NT2/D1 (cell line): ENCODE results near the gene TM2D3.

Source experiments
- DNase-seq: peaks from one replicate; pipeline ENCODE4 v3.0.0-alpha.2; 2011; ENCODE audit warnings: low read depth, low spot score
- H3K27me3 ChIP-seq: 2 replicates; pipeline ENCODE4 v1.6.0; 2011; ENCODE audit warnings: mild to moderate bottlenecking; ENCODE audit not compliant: insufficient read length, insufficient read depth
- H3K36me3 ChIP-seq: 2 replicates; pipeline ENCODE4 v1.6.1; 2011; ENCODE audit warnings: mild to moderate bottlenecking, low read length, mixed read lengths; ENCODE audit not compliant: insufficient read depth, insufficient read length
- H3K4me1 ChIP-seq: 2 replicates; pipeline ENCODE4 v1.5.1; 2011; ENCODE audit not compliant: insufficient read depth, insufficient read length
- H3K4me3 ChIP-seq: 2 replicates; pipeline ENCODE4 v1.5.1; 2011; ENCODE audit warnings: low read depth; ENCODE audit not compliant: insufficient read length
- H3K9ac ChIP-seq: 2 replicates; pipeline ENCODE4 v1.6.0; 2011; ENCODE audit warnings: low read depth; ENCODE audit not compliant: insufficient read length
- H3K9me3 ChIP-seq: 2 replicates; pipeline ENCODE4 v1.5.1; 2011; ENCODE audit warnings: mild to moderate bottlenecking, low read length; ENCODE audit not compliant: insufficient read depth
- SUZ12 ChIP-seq: IDR thresholded peaks from 2 replicates; pipeline ENCODE4 v1.6.1; 2011; ENCODE audit not compliant: insufficient read length, insufficient read depth; ENCODE audit errors: extremely low read depth
- YY1 ChIP-seq: IDR thresholded peaks from 2 replicates; pipeline ENCODE4 v1.6.1; 2011; ENCODE audit not compliant: insufficient read length, insufficient read depth
- ZNF274 ChIP-seq: IDR thresholded peaks from 2 replicates; pipeline ENCODE4 v1.6.1; 2011; ENCODE audit warnings: mild to moderate bottlenecking, low read depth, low read length

Gene TM2D3

GRCh38 chr15:101647251-101647650 is 4.9 kb downstream of the TM2D3 start:
- no peaks in the 10 kb centered on the region for H3K9me3 ChIP-seq
- H3K27me3 ChIP-seq = no peaks in the 10 kb centered on the region
- no peaks in the 10 kb centered on the region for H3K4me1 ChIP-seq
- peaks cover 74% of the 10 kb centered on the region for H3K36me3 ChIP-seq
- no peak overlapping the region for H3K4me3 ChIP-seq
- no peak overlapping the region for H3K9ac ChIP-seq
- no peak for TF ChIP-seq YY1
- TF ChIP-seq ZNF274 = no peak
- TF ChIP-seq SUZ12 = no peak
- DNase-seq = no peak

DNA sequence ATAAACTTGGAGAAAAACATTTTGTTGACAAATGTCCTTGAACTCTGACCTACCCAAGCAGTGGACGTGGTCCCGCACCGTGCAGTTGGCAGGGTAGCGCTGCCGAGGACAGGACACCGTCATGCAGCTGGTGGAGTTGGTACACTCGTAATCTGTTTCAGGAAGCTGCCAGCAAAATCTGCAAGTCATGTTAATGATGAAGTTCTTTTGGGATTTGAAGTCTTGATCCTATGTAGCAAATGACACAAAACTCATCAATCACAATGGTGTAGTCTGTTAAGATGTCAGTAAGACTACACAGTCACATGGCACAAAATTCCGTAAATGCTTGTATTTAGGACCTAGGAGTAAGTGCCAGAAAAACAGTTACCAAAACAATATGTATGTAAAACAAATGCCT is 5.5 kb downstream of the TM2D3 start:
- Histone ChIP-seq H3K4me3 (no peak overlapping the region), H3K27me3 (no peaks in the 10 kb centered on the region), H3K36me3 (peaks cover 77% of the 10 kb centered on the region), H3K4me1 (no peaks in the 10 kb centered on the region), H3K9ac (no peak overlapping the region), H3K9me3 (no peaks in the 10 kb centered on the region)
- no peak for DNase-seq
- TF ChIP-seq YY1 (no peak), ZNF274 (no peak)

GRCh38 chr15:101642361-101642760 is 9.8 kb downstream of the TM2D3 start:
- Histone ChIP-seq H3K27me3 (no peaks in the 10 kb centered on the region), H3K9me3 (no peaks in the 10 kb centered on the region), H3K4me1 (no peaks in the 10 kb centered on the region), H3K4me3 (no peak overlapping the region), H3K9ac (no peak overlapping the region), H3K36me3 (peaks cover 66% of the 10 kb centered on the region)
- no peak for DNase-seq
- TF ChIP-seq SUZ12 (no peak), ZNF274 (no peak), YY1 (no peak)

DNA sequence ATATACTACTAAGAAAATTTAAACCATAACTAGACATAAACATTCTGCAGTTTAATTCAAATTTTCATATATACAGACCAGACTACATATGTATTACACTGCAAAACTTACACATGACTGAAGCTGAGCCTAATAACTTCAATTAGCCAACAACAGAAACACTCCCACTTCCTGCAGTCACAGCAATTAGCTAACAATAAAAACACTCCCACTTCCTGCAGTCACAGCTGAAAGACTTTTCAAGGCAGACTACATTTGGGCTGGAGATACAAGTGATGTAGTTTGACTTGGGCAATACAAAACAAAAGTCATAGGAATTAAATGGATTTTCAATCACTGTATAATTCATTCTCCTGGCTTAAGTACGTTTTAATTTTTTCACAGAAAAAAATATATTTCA is 10.3 kb downstream of the TM2D3 start:
- DNase-seq = no peak
- no peak for TF ChIP-seq ZNF274
- no peak for TF ChIP-seq SUZ12
- no peak for TF ChIP-seq YY1
- no peak overlapping the region for H3K9ac ChIP-seq
- H3K4me1 ChIP-seq = no peaks in the 10 kb centered on the region
- H3K27me3 ChIP-seq = no peaks in the 10 kb centered on the region
- H3K36me3 ChIP-seq = peaks cover 61% of the 10 kb centered on the region
- no peak overlapping the region for H3K4me3 ChIP-seq
- no peaks in the 10 kb centered on the region for H3K9me3 ChIP-seq

DNA sequence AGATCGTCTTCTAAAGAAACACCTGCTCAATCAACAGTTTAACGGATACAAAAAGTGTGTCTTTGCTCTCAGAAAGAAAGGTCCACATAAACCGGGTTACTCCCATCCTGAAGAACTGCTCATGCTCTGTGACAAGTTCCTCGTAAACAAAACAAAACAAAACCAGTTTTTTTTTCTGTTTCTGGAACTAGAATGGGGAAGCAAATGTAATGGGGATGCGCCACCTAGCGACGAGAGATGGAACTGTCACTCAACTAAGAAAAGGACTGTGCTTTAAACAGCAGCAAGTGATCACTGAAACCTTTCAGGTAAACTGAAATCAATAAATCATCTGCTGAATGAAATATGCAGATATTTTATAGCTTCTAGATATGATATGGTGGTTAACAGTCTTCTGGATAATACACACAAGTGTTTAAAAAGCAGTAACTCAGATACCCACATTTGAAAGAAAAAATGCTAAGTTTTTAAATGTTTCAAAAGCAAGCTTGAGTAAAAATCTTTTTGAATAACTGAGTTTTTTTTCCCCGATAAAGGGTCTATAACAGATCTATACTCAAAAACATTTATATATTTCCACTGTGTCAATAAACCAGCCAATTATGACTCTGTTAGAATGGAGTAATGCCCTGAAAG is 10.9 kb downstream of the TM2D3 start:
- H3K4me1 ChIP-seq = no peaks in the 10 kb centered on the region
- TF ChIP-seq ZNF274 (no peak), YY1 (no peak), SUZ12 (no peak)
- H3K9ac ChIP-seq = no peak overlapping the region
- H3K27me3 ChIP-seq = no peaks in the 10 kb centered on the region
- no peak overlapping the region for H3K4me3 ChIP-seq
- H3K9me3 ChIP-seq = no peaks in the 10 kb centered on the region
- H3K36me3 ChIP-seq = peaks cover 55% of the 10 kb centered on the region
- DNase-seq = peak; percentile 55

DNA sequence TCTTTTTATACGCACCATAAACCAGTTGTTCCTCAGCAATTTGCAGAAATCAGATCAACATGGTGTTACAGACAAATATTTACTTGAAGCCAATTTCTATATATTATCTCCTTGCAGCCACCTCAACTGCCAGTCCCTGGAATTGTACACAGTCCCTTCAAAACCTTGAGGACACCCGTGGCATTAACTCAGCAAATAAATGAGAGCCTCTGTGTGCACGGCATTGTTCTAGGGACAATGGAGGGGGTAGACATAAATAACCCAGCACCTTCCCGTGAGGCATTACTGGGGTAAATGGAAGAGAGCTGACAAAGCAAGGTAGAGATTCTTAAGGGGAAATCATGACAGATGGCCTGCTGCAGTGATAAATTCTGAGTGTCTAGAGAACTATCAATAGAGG is 12.5 kb downstream of the TM2D3 start:
- Histone ChIP-seq H3K36me3 (peaks cover 40% of the 10 kb centered on the region), H3K4me1 (no peaks in the 10 kb centered on the region)

DNA sequence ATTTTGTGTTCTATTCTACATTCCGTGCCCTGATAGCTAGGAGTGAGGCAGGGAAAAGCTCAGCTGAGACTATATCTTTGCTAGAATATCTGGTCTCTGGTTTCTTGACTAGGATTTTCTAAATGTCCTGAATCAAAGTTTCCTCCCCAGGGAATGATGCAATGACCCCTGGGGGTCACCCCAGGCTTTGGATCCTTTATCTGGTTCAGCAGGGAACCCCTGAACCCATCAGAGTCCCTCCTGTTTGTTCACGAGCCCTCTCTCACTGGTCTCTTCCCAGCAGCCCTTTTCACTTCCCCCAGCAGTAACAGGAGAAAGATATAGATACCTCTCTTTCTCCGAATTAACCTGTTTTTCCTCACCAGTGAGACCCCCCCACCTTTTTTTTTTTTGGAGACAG is 14.3 kb downstream of the TM2D3 start:
- Histone ChIP-seq H3K36me3 (peaks cover 26% of the 10 kb centered on the region), H3K27me3 (no peaks in the 10 kb centered on the region), H3K4me3 (no peak overlapping the region), H3K9me3 (no peaks in the 10 kb centered on the region), H3K9ac (no peak overlapping the region), H3K4me1 (no peaks in the 10 kb centered on the region)
- TF ChIP-seq ZNF274 (no peak), YY1 (no peak), SUZ12 (no peak)
- no peak for DNase-seq

More for the DNA sequence above, 12.5 kb downstream of the TM2D3 start:
- no peaks in the 10 kb centered on the region for H3K9me3 ChIP-seq
- TF ChIP-seq ZNF274 (no peak), YY1 (no peak), SUZ12 (no peak)
- H3K4me3 ChIP-seq = no peak overlapping the region
- no peak overlapping the region for H3K9ac ChIP-seq
- no peak for DNase-seq
- H3K27me3 ChIP-seq = no peaks in the 10 kb centered on the region

GRCh38 chr15:101637516-101637915 is 14.7 kb downstream of the TM2D3 start:
- Histone ChIP-seq H3K9me3 (no peaks in the 10 kb centered on the region), H3K36me3 (peaks cover 23% of the 10 kb centered on the region), H3K4me3 (no peak overlapping the region), H3K27me3 (no peaks in the 10 kb centered on the region), H3K9ac (no peak overlapping the region), H3K4me1 (no peaks in the 10 kb centered on the region)
- no peak for TF ChIP-seq ZNF274
- no peak for DNase-seq
